OCI-LY1 (cell line): ENCODE measurements around the gene FBXO34.

Experiments used
- CTCF ChIP-seq: fragments of 200-600 bp; sonication (generic), shearing (Covaris generic); IDR thresholded peaks from 2 replicates; pipeline ENCODE4 v1.5.1; 2017; ENCODE audit warnings: mild to moderate bottlenecking, antibody characterized with exemption, low read length, moderate library complexity, mixed read lengths
- EZH2 ChIP-seq: fragments of 200-600 bp; sonication (generic), shearing (Covaris generic); IDR thresholded peaks from 2 replicates; pipeline ENCODE4 v1.8.0; 2017; ENCODE audit warnings: borderline replicate concordance, mixed run types, mild to moderate bottlenecking, antibody characterized with exemption, low read length, moderate library complexity, mixed read lengths

GRCh38 chr14:55340482-55340881 lies 69.3 kb downstream of the FBXO34 start:
- no peak for TF ChIP-seq CTCF
- no peak for TF ChIP-seq EZH2
